Stimulated activated CD8-positive, alpha-beta memory T cell treated with anti-CD3 and anti-CD28 coated beads, Interleukin-12 subunit alpha, Interleukin-12 subunit beta, amount 100 ng/mL, for 24 hours (primary cell): ENCODE results near the gene M1AP.
A peak's percentile ranks its signal among the peaks of the same experiment; 100 is the strongest.

ENCODE experiments used
- DNase-seq: peaks from one replicate; pipeline ENCODE4 v3.0.0-alpha.2; 2020; ENCODE audit errors: extremely low read depth

The M1AP gene

GRCh38 chr2:74648009-74648443 lies at the start of gene M1AP:
TSS of gene M1AP (minus strand) at chr2:74648330. CDS start at chr2:74640275, 8,055 bp downstream.
- no peak for DNase-seq

GRCh38 chr2:74696829-74697228 lies 48.7 kb upstream of the M1AP start:
- DNase-seq: no peak

- no peak for DNase-seq
These were observed 47.5 kb upstream of the M1AP start for GRCh38 chr2:74695663-74696062.

- no peak for DNase-seq
These were observed 46.2 kb upstream of the M1AP start for GRCh38 chr2:74694281-74694680.

GRCh38 chr2:74693668-74694067 lies 45.5 kb upstream of the M1AP start:
- no peak for DNase-seq

- DNase-seq: no peak
These were observed 45.1 kb upstream of the M1AP start for GRCh38 chr2:74693213-74693612.

GRCh38 chr2:74691929-74692328 lies 43.8 kb upstream of the M1AP start:
- no peak for DNase-seq

GRCh38 chr2:74690571-74690970 lies 42.4 kb upstream of the M1AP start:
- no peak for DNase-seq

GRCh38 chr2:74689671-74690070 lies 41.5 kb upstream of the M1AP start:
- DNase-seq: no peak

GRCh38 chr2:74688881-74689280 lies 40.8 kb upstream of the M1AP start:
- no peak for DNase-seq

GRCh38 chr2:74685408-74685807 lies 37.3 kb upstream of the M1AP start:
- no peak for DNase-seq

GRCh38 chr2:74682501-74682900 lies 34.4 kb upstream of the M1AP start:
- DNase-seq: no peak

GRCh38 chr2:74679615-74680014 lies 31.5 kb upstream of the M1AP start:
- DNase-seq: no peak

- no peak for DNase-seq
These were observed 28.2 kb upstream of the M1AP start for GRCh38 chr2:74676331-74676730.

GRCh38 chr2:74675090-74675489 lies 27.0 kb upstream of the M1AP start:
- DNase-seq: no peak

GRCh38 chr2:74673826-74674528 lies 25.8 kb upstream of the M1AP start:
- no peak for DNase-seq

- DNase-seq: no peak
These were observed 23.3 kb upstream of the M1AP start for GRCh38 chr2:74671479-74671878.

- no peak for DNase-seq
These were observed 22.1 kb upstream of the M1AP start for GRCh38 chr2:74670263-74670662.

- no peak for DNase-seq
These were observed 20.0 kb upstream of the M1AP start for GRCh38 chr2:74668087-74668486.

GRCh38 chr2:74659462-74659861 lies 11.3 kb upstream of the M1AP start:
- no peak for DNase-seq

- DNase-seq: no peak
These were observed 10.4 kb upstream of the M1AP start for GRCh38 chr2:74658516-74658915.

- DNase-seq: no peak
These were observed 7.4 kb upstream of the M1AP start for GRCh38 chr2:74655579-74655978.

GRCh38 chr2:74653985-74654882 lies 6.1 kb upstream of the M1AP start, which contains the start of gene SEMA4F:
TSS of gene SEMA4F (plus strand) at chr2:74654247. CDS start at chr2:74654377, 130 bp downstream.
- DNase-seq: peak; percentile 86
